Activated T-helper 1 cell treated with anti-CD3 and anti-CD28 coated beads, Interleukin-12 subunit alpha, Interleukin-12 subunit beta, Interleukin-2, Interleukin-4 antibody, amounts not matched to agents 30 ng/mL and 10 ng/mL and 1 ng/mL, durations not matched to agents 14 hours and 24 hours and 36 hours (primary cell): ENCODE measurements around the gene LRRC1. TPM values are rescaled to one million over a fixed set of nuclear protein-coding genes. Genes with fewer than 3 reads are reported as not detected.

Experiments
- DNase-seq: peaks from one replicate; pipeline ENCODE4 v3.0.0; 2021; ENCODE audit warnings: low spot score
- H3K27ac Mint-ChIP-seq: one replicate; pipeline ENCODE4 v1.8.0; 2021; ENCODE audit warnings: mild to moderate bottlenecking, mixed read lengths
- H3K27me3 Mint-ChIP-seq: one replicate; pipeline ENCODE4 v1.8.0; 2022; ENCODE audit warnings: mild to moderate bottlenecking, moderate library complexity, mixed read lengths; ENCODE audit not compliant: insufficient read depth
- H3K36me3 Mint-ChIP-seq: one replicate; pipeline ENCODE4 v1.8.0; 2021; ENCODE audit warnings: low read depth, mixed read lengths
- H3K4me1 Mint-ChIP-seq: one replicate; pipeline ENCODE4 v1.8.0; 2021; ENCODE audit warnings: low read depth, mixed read lengths
- H3K4me3 Mint-ChIP-seq: one replicate; pipeline ENCODE4 v1.8.0; 2021; ENCODE audit warnings: mild to moderate bottlenecking, moderate library complexity, mixed read lengths
- H3K9me3 Mint-ChIP-seq: one replicate; pipeline ENCODE4 v1.8.0; 2021; ENCODE audit warnings: mixed read lengths
- intact Hi-C: fragments of 100-400 bp; cut with micrococcal nuclease; formaldehyde crosslinking; loops from one replicate; pipeline ENCODE4 v1.15.1; 2024
- total RNA-seq: library from RNA; stranded (reverse); gene quantifications from 2 replicates; pipeline ENCODE4 v1.2.3, GENCODE V29; 2022

Gene LRRC1
- total RNA-seq, 1 donor from 2014 or later = 1.7 TPM

GRCh38 chr6:53864781-53865180 is 70.0 kb downstream of the LRRC1 start:
- Mint-ChIP-seq H3K4me3 (no peak overlapping the region), H3K27ac (no peak overlapping the region), H3K9me3 (no peaks in the 10 kb centered on the region), H3K36me3 (no peaks in the 10 kb centered on the region), H3K4me1 (no peaks in the 10 kb centered on the region), H3K27me3 (no peaks in the 10 kb centered on the region)
- DNase-seq = no peak
- intact Hi-C loops = no loop called here

GRCh38 chr6:53866226-53866625 is 71.4 kb downstream of the LRRC1 start:
- no peaks in the 10 kb centered on the region for H3K9me3 Mint-ChIP-seq
- H3K27me3 Mint-ChIP-seq = no peaks in the 10 kb centered on the region
- no peaks in the 10 kb centered on the region for H3K4me1 Mint-ChIP-seq
- no peaks in the 10 kb centered on the region for H3K36me3 Mint-ChIP-seq
- intact Hi-C loops = no loop called here
- H3K27ac Mint-ChIP-seq = no peak overlapping the region
- no peak overlapping the region for H3K4me3 Mint-ChIP-seq
- no peak for DNase-seq

- Mint-ChIP-seq H3K36me3 (no peaks in the 10 kb centered on the region), H3K27me3 (no peaks in the 10 kb centered on the region), H3K9me3 (peaks cover 2% of the 10 kb centered on the region), H3K4me1 (no peaks in the 10 kb centered on the region), H3K4me3 (no peak overlapping the region), H3K27ac (no peak overlapping the region)
- intact Hi-C loops = no loop called here
- DNase-seq = no peak
Observed at GRCh38 chr6:53868626-53869025, 73.8 kb downstream of the LRRC1 start.

- no peaks in the 10 kb centered on the region for H3K36me3 Mint-ChIP-seq
- no peaks in the 10 kb centered on the region for H3K4me1 Mint-ChIP-seq
- H3K9me3 Mint-ChIP-seq = peaks cover 4% of the 10 kb centered on the region
- H3K27ac Mint-ChIP-seq = no peak overlapping the region
- no peak for DNase-seq
- H3K27me3 Mint-ChIP-seq = no peaks in the 10 kb centered on the region
- no peak overlapping the region for H3K4me3 Mint-ChIP-seq
- intact Hi-C loops = no loop called here
Observed at GRCh38 chr6:53869964-53870363, 75.2 kb downstream of the LRRC1 start.

- Mint-ChIP-seq H3K9me3 (peaks cover 4% of the 10 kb centered on the region), H3K27me3 (no peaks in the 10 kb centered on the region), H3K27ac (no peak overlapping the region), H3K4me1 (no peaks in the 10 kb centered on the region), H3K36me3 (no peaks in the 10 kb centered on the region), H3K4me3 (no peak overlapping the region)
- intact Hi-C loops = no loop called here
- DNase-seq = no peak
Observed at GRCh38 chr6:53873922-53874321, 79.1 kb downstream of the LRRC1 start.

GRCh38 chr6:53874964-53875363 is 80.2 kb downstream of the LRRC1 start:
- H3K4me3 Mint-ChIP-seq = no peak overlapping the region
- intact Hi-C loops = no loop called here
- H3K27ac Mint-ChIP-seq = no peak overlapping the region
- H3K4me1 Mint-ChIP-seq = no peaks in the 10 kb centered on the region
- no peak for DNase-seq
- H3K27me3 Mint-ChIP-seq = no peaks in the 10 kb centered on the region
- no peaks in the 10 kb centered on the region for H3K36me3 Mint-ChIP-seq
- H3K9me3 Mint-ChIP-seq = peaks cover 4% of the 10 kb centered on the region

GRCh38 chr6:53877151-53877550 is 82.3 kb downstream of the LRRC1 start:
- H3K27me3 Mint-ChIP-seq = no peaks in the 10 kb centered on the region
- H3K36me3 Mint-ChIP-seq = no peaks in the 10 kb centered on the region
- peaks cover 4% of the 10 kb centered on the region for H3K9me3 Mint-ChIP-seq
- intact Hi-C loops = no loop called here
- H3K4me1 Mint-ChIP-seq = no peaks in the 10 kb centered on the region
- DNase-seq = no peak
- no peak overlapping the region for H3K27ac Mint-ChIP-seq
- H3K4me3 Mint-ChIP-seq = no peak overlapping the region

- no peak overlapping the region for H3K27ac Mint-ChIP-seq
- no peaks in the 10 kb centered on the region for H3K27me3 Mint-ChIP-seq
- no peaks in the 10 kb centered on the region for H3K36me3 Mint-ChIP-seq
- H3K4me1 Mint-ChIP-seq = no peaks in the 10 kb centered on the region
- no peak overlapping the region for H3K4me3 Mint-ChIP-seq
- intact Hi-C loops = no loop called here
- no peak for DNase-seq
- H3K9me3 Mint-ChIP-seq = peaks cover under 1% of the 10 kb centered on the region
Observed at GRCh38 chr6:53878808-53879207, 84.0 kb downstream of the LRRC1 start.

GRCh38 chr6:53879608-53880007 is 84.8 kb downstream of the LRRC1 start:
- Mint-ChIP-seq H3K9me3 (no peaks in the 10 kb centered on the region), H3K4me1 (no peaks in the 10 kb centered on the region), H3K27ac (no peak overlapping the region), H3K36me3 (no peaks in the 10 kb centered on the region), H3K27me3 (no peaks in the 10 kb centered on the region), H3K4me3 (no peak overlapping the region)
- DNase-seq = no peak
- intact Hi-C loops = no loop called here

- H3K4me1 Mint-ChIP-seq = no peaks in the 10 kb centered on the region
- intact Hi-C loops = no loop called here
Observed at GRCh38 chr6:53887316-53887715, 92.5 kb downstream of the LRRC1 start.

GRCh38 chr6:53888931-53889330 is 94.1 kb downstream of the LRRC1 start:
- no peak for DNase-seq
- no peak overlapping the region for H3K4me3 Mint-ChIP-seq
- intact Hi-C loops = no loop called here
- no peaks in the 10 kb centered on the region for H3K9me3 Mint-ChIP-seq
- H3K27me3 Mint-ChIP-seq = no peaks in the 10 kb centered on the region
- H3K36me3 Mint-ChIP-seq = no peaks in the 10 kb centered on the region
- no peaks in the 10 kb centered on the region for H3K4me1 Mint-ChIP-seq
- no peak overlapping the region for H3K27ac Mint-ChIP-seq

More at GRCh38 chr6:53887316-53887715, 92.5 kb downstream of the LRRC1 start:
- no peaks in the 10 kb centered on the region for H3K36me3 Mint-ChIP-seq
- no peak overlapping the region for H3K4me3 Mint-ChIP-seq
- DNase-seq = no peak
- no peak overlapping the region for H3K27ac Mint-ChIP-seq
- no peaks in the 10 kb centered on the region for H3K27me3 Mint-ChIP-seq
- no peaks in the 10 kb centered on the region for H3K9me3 Mint-ChIP-seq

- DNase-seq = no peak
- no peaks in the 10 kb centered on the region for H3K36me3 Mint-ChIP-seq
- no peaks in the 10 kb centered on the region for H3K9me3 Mint-ChIP-seq
- H3K27me3 Mint-ChIP-seq = no peaks in the 10 kb centered on the region
- H3K4me1 Mint-ChIP-seq = no peaks in the 10 kb centered on the region
- no peak overlapping the region for H3K27ac Mint-ChIP-seq
- no peak overlapping the region for H3K4me3 Mint-ChIP-seq
- intact Hi-C loops = no loop called here
Observed at GRCh38 chr6:53889365-53889764, 94.6 kb downstream of the LRRC1 start.

GRCh38 chr6:53892707-53893106 is 97.9 kb downstream of the LRRC1 start:
- Mint-ChIP-seq H3K4me3 (no peak overlapping the region), H3K9me3 (no peaks in the 10 kb centered on the region), H3K27ac (no peak overlapping the region)

GRCh38 chr6:53894091-53894490 is 99.3 kb downstream of the LRRC1 start:
- no peak overlapping the region for H3K27ac Mint-ChIP-seq
- H3K9me3 Mint-ChIP-seq = no peaks in the 10 kb centered on the region
- no peak for DNase-seq
- no peaks in the 10 kb centered on the region for H3K4me1 Mint-ChIP-seq
- intact Hi-C loops = no loop called here
- no peaks in the 10 kb centered on the region for H3K27me3 Mint-ChIP-seq
- H3K4me3 Mint-ChIP-seq = no peak overlapping the region
- peaks cover 2% of the 10 kb centered on the region for H3K36me3 Mint-ChIP-seq

More at GRCh38 chr6:53892707-53893106, 97.9 kb downstream of the LRRC1 start:
- H3K4me1 Mint-ChIP-seq = no peaks in the 10 kb centered on the region
- intact Hi-C loops = no loop called here
- no peaks in the 10 kb centered on the region for H3K27me3 Mint-ChIP-seq
- H3K36me3 Mint-ChIP-seq = peaks cover 2% of the 10 kb centered on the region
- DNase-seq = no peak
